ENCODE results near the gene BCKDHA. TPM values are rescaled to one million over a fixed set of nuclear protein-coding genes. Genes with fewer than 3 reads are reported as not detected.
A peak's percentile ranks its signal among the peaks of the same experiment; 100 is the strongest.

Gene BCKDHA
- total and polyA plus RNA-seq, 9 of the 15 experiments (the other 6 are each of a cell fraction or from before 2014, with no cell fraction given) = 4.5 to 52.5 (median 14.1) TPM

- Histone ChIP-seq H3K4me2 (ENCODE audit: insufficient read depth, low read length) (peak overlapping the region; percentile 90), H3K27ac (ENCODE audit: extremely low read depth, low read depth, low read length) (peak overlapping the region; percentile 51), H3K79me2 (ENCODE audit: control insufficient read depth, insufficient read depth, low read length) (peaks cover 48% of the 10 kb centered on the region), H3K36me3 (ENCODE audit: control insufficient read depth, insufficient read depth, low read length) (peaks cover 31% of the 10 kb centered on the region; the same call in 2 of the 3 replicates), H3K27me3 (ENCODE audit: control insufficient read depth in 2 of 2, insufficient read depth in 2 of 2, low read length in 2 of 2) (no peaks in the 10 kb centered on the region), H3K9ac (ENCODE audit: insufficient read depth in 1 of 2, low read depth in 2 of 2, low read length in 2 of 2) (peak overlapping the region; percentile 60 to 76; a peak in 3 of 4 replicates), H3K4me1 (replicated peaks in 1 of 2; ENCODE audit: control insufficient read depth in 2 of 2, insufficient read depth in 2 of 2, low read length in 2 of 2) (peaks cover 15 to 22% of the 10 kb centered on the region in 2 experiments; a peak in 4 of 5 replicates), H3K4me3 (peak overlapping the region; percentile 73), H4K20me1 (replicated peaks; ENCODE audit: control insufficient read depth, insufficient read depth, low read length) (no peaks in the 10 kb centered on the region), H3K9me1 (ENCODE audit: control insufficient read depth, insufficient read depth, low read length) (no peaks in the 10 kb centered on the region), H3K9me3 (replicated peaks; ENCODE audit: control insufficient read depth, insufficient read depth, low read depth, low read length) (no peaks in the 10 kb centered on the region), H2AFZ (ENCODE audit: low read depth, low read length) (0 out of 2 replicates have a peak overlapping the region, but pooled peaks have one; percentile 33)
- intact Hi-C loops (cut with micrococcal nuclease) (loop anchor here (5.0 kb wide), 1 partner anchor 37 kb away; no protein-coding TSS in a partner anchor), in situ Hi-C loops (cut with MboI) (no loop called here)
- peak in 3 of 4 experiments; percentile 27 to 61 (median 29) for DNase-seq (ENCODE audit: extremely low read depth in 1 of 4, low spot score in 3 of 4)
- BruUV-seq (replicated peaks) = no TSS peak
- ATAC-seq = peak; percentile 7; the same call in 2 of the 3 replicates
- CTCF ChIA-PET (ENCODE audit: low intra/inter-chr PET ratio) = no interaction called here
- POLR2A ChIA-PET = interaction anchor here (0.6 to 1.6 kb wide), 3 partner anchors 9 to 31 kb away, joined by 3 to 7 read pairs (median 4); partner anchors contain the start of gene B9D2
- WGBS (ENCODE audit: insufficient coverage, low coverage, missing lambda C conversion rate) = 2% methylated on average over 6 of the region's 6 CpGs
- FAIRE-seq = peak; percentile 79
- TF ChIP-seq, protein P1, sequence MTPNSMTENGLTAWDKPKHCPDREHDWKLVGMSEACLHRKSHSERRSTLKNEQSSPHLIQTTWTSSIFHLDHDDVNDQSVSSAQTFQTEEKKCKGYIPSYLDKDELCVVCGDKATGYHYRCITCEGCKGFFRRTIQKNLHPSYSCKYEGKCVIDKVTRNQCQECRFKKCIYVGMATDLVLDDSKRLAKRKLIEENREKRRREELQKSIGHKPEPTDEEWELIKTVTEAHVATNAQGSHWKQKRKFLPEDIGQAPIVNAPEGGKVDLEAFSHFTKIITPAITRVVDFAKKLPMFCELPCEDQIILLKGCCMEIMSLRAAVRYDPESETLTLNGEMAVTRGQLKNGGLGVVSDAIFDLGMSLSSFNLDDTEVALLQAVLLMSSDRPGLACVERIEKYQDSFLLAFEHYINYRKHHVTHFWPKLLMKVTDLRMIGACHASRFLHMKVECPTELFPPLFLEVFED (CRISPR knock-in tag; conservative IDR thresholded peaks at IDR 0.05) = 0 out of 2 replicates have a peak, but pooled peaks have one; percentile 5
- TF ChIP-seq RBM25 (IDR thresholded peaks at IDR 0.05; ENCODE audit: low read depth, low read length, severe bottlenecking) (no peak), HES1 (IDR thresholded peaks at IDR 0.05; ENCODE audit: low read depth) (no peak), ARID1B (IDR thresholded peaks at IDR 0.05) (peak; percentile 33; the same call in 1 of the 2 replicates), THRA (IDR thresholded peaks at IDR 0.05) (no peak), CXXC5 (CRISPR knock-in tag; IDR thresholded peaks at IDR 0.05) (no peak), ARID3B (CRISPR knock-in tag; IDR thresholded peaks at IDR 0.05; ENCODE audit: borderline replicate concordance) (no peak), L3MBTL2 (IDR thresholded peaks at IDR 0.05) (peak; percentile 34; the same call in 1 of the 2 replicates), PTRF (tag; IDR thresholded peaks at IDR 0.05) (no peak), SMARCA4 (IDR thresholded peaks at IDR 0.05) (0 out of 2 replicates have a peak, but pooled peaks have one; percentile 25), RAD21 (CRISPR knock-in tag; conservative IDR thresholded peaks at IDR 0.05 in 1 of 2, IDR thresholded peaks at IDR 0.05 in 1 of 2) (0 out of 4 replicates have a peak, but pooled peaks of 1 of the 2 experiments have one; percentile 13), ZNF174 (CRISPR knock-in tag; IDR thresholded peaks at IDR 0.05) (no peak)
Measured at GRCh38 chr19:41395355-41395754, 2.3 kb upstream of the BCKDHA start.

Data from K562 (cell line).